HG03558 (cell line): ENCODE results near the gene EVC2.

Experiments
- ATAC-seq: cut with Tn5 transposase; IDR thresholded peaks from one replicate; pipeline ENCODE4 v1.9.1; 2021; ENCODE audit warnings: moderate number of reproducible peaks; ENCODE audit not compliant: unreplicated experiment; ENCODE audit errors: extremely low read depth

The EVC2 gene

GRCh38 chr4:5708449-5709206, at the start of gene EVC2:
Gene EVC2 (minus strand): TSS chr4:5708559. CDS start chr4:5708513, 46 bp downstream.
- ATAC-seq: no peak

- no peak for ATAC-seq
These were observed 49.6 kb upstream of the EVC2 start for GRCh38 chr4:5757954-5758353.

- no peak for ATAC-seq
These were observed 49.2 kb upstream of the EVC2 start for GRCh38 chr4:5757536-5757935.

GRCh38 chr4:5757091-5757490, 48.7 kb upstream of the EVC2 start:
- ATAC-seq: no peak

- no peak for ATAC-seq
These were observed 47.9 kb upstream of the EVC2 start for GRCh38 chr4:5756271-5756670.

- ATAC-seq: no peak
These were observed 47.3 kb upstream of the EVC2 start for GRCh38 chr4:5755679-5756078.

- ATAC-seq: no peak
These were observed 46.8 kb upstream of the EVC2 start for GRCh38 chr4:5755161-5755560.

- ATAC-seq: no peak
These were observed 46.1 kb upstream of the EVC2 start for GRCh38 chr4:5754529-5754881.

GRCh38 chr4:5753766-5754528, 45.6 kb upstream of the EVC2 start:
- ATAC-seq: no peak

GRCh38 chr4:5753366-5753765, 45.0 kb upstream of the EVC2 start:
- no peak for ATAC-seq

GRCh38 chr4:5752376-5753184, 44.2 kb upstream of the EVC2 start:
- no peak for ATAC-seq

- ATAC-seq: no peak
These were observed 43.5 kb upstream of the EVC2 start for GRCh38 chr4:5751666-5752375.

GRCh38 chr4:5750946-5751665, 42.7 kb upstream of the EVC2 start:
- no peak for ATAC-seq

- no peak for ATAC-seq
These were observed 41.9 kb upstream of the EVC2 start for GRCh38 chr4:5750052-5750945.

- no peak for ATAC-seq
These were observed 41.2 kb upstream of the EVC2 start for GRCh38 chr4:5749568-5749967.

GRCh38 chr4:5747738-5748375, 39.5 kb upstream of the EVC2 start:
- no peak for ATAC-seq

- ATAC-seq: no peak
These were observed 38.7 kb upstream of the EVC2 start for GRCh38 chr4:5746829-5747737.
